NCI-H1092 (cell line): ENCODE measurements around the gene TRIM25.

Source experiments
- DNase-seq: peaks from one replicate; lab custom pipeline; 2025; lab: John Stamatoyannopoulos, UW

Gene TRIM25

DNA sequence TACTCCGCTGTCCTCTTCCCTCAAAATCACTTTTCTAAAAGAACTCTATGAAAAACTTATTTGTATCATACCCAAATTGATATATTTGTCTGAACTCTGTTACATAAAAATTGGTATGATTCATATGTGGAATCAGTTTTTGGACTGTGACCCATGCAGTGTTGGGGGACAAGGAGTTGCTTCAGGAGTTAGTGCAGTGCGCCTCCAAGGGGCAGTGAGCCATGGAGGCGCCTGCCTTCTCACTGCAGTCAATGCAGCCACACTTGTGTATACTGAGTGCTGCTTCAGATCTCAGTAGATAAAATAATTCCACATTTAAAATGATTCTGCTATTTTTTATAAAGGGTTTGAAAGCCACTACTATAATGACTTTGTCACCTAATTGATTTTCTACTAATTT lies 47.4 kb downstream of the TRIM25 start:
- no peak for DNase-seq

DNA sequence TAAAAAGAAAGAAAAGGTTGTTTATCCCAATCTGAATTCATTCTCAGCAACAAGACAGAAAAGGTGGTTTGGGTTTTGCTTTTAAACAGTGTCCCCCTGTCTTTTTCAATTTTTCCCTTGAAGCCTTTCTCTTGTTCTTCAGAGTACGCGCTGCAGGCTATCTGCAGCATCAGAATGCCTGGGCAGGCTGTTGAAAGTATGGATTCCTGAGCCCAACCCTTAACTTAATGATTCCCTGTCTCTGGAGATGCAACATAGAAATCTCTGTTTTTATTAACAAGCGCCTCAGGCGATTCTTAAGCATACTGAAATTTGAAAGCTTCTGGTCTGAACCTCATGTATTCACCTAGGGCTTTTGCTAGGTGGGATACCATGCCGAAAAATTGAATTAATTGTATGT lies 47.8 kb downstream of the TRIM25 start:
- no peak for DNase-seq

DNA sequence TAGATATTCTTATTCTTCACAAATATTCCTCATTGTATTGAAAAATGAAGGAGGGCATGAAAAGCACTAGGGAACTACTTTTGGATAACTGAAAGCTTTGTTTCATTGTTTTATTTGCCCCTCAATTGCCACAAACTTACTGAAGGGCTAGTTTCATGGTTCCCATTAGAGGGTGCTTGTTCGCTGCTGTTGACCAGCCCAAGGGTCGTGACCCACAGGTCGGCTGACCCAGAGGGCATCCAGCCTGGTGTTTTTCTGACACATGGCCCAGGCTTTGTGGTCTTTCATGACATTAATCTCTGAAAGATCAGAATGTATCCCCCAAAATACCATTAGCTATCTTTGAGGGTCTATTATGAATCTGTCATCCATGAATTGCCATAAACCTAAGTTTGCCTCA lies 49.9 kb downstream of the TRIM25 start:
- no peak for DNase-seq

DNA sequence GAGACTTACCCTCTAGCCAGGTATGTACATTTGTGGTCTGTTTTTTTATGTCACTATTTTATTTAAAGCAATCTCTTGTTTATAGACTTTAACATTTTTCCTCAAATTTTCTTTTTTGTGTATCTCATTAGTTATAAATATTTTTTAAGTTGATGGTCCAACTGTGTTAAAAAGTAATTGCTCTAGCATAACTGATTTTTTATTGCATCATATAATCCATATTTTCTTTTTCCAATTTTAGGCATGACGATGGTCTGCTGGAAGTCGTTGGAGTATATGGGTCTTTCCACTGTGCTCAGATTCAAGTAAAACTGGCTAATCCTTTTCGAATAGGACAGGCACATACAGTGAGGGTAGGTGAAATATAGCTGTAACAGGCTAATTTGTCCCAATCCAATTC lies 52.0 kb downstream of the TRIM25 start:
- DNase-seq: no peak

DNA sequence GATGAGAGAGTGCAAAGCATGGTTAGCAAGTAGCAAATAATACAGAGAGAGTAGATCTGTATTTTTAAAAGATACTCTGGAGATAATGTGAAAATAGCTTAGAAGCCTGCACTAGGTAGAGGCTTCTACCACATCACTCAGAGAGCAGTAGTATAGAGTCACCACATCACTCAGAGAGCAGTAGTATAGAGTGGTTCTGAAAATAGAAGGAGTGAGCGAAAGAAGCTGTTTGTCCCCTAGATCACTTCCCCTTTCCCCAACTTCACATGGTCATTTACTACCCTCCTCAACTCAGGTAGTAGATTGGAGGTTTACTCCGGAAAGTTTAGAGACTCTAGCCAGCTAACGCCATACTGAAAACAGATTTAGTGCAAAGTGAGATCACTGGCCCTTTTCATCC lies 62.8 kb downstream of the TRIM25 start:
- no peak for DNase-seq

DNA sequence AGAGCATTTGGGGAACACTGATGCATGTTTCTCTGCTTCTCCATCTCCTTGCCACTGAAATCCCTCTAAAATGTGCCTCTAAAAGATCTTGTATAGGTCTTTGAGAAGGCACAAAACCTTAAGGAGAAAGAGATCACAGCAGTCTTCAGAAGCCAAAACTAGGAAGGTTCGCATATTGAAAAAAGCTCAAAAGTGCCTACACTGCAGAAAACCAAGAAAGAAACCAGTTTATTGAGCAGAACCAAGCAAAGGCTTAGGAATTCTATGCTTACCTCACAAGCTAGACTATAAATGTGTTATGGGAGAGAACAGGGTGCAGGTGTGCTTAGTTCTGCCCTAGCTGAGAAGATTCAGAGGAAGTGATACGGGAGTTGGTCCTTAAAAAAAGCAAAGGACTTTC lies 63.3 kb downstream of the TRIM25 start:
- no peak for DNase-seq

DNA sequence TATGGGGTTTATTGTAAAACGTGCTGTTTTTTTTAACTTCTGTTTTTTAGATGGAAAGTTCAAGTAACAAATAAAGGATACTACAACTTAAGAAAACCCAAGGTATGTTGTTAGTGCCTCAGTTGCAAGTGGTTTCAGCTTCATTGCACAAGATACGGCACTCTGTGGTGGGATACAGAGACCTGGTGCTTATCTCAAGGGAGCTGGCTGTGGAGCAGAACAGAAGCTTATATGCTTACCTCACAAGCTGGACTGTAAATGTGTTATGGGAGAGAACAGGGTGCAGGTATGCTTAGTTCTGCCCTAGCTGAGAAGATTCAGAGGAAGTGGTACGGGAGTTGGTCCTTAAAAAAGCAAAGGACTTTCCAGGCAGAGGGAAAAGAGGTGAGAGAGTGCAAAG lies 64.7 kb downstream of the TRIM25 start:
- DNase-seq: no peak

DNA sequence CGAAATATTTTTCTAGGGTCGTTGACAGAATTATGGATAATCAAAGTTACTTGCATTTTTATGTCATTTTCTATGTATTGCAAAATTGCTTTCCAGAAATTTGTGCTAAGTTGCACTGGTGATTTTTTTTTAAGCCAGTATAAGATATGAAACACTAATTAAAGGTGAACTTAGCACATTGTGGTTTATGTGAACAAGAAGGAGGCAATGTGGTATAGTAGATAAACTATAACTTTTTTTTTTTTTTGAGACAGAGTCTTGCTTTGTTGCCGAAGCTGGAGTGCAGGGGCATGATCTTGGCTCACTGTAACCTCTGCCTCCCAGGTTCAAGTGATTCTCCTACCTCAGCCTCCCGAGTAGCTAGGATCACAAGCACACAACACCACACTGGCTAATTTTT lies 66.7 kb downstream of the TRIM25 start:
- no peak for DNase-seq

DNA sequence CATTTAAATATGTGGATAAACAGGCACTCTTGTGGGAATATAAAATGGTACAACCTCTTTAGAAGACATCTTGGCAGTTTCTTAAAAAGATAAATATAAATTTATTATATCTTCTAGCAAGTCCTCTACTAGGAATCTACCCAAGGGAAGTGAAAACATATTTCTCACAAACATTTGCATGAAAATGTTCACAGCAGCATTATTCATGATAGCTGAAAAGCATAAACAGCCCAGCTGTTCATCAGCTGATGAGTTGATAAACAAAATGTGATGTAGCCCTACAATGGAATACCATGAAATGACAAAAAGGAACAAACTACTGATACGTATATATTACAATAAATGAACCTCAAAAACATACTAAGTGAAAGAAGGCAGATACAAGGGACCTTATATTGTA lies 67.9 kb downstream of the TRIM25 start:
- no peak for DNase-seq

DNA sequence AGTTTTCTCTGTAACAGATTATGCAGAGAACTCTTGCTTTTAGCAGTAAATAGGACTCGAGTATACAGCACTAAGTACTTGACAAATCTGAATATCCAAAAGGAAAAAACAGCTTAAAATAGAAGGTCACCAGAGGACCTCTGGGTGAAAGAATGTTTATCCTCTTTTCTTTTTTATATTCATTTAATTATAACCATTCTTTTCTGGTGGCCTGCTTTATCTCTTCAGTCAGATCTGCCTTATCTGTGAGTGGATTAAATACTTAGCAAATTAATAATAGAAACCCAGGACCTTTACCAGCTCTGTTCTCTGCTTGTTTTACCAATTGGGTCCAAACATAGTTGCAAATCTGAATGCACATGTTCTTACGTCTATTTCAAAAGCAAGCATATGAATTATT lies 71.3 kb downstream of the TRIM25 start:
- DNase-seq: no peak

DNA sequence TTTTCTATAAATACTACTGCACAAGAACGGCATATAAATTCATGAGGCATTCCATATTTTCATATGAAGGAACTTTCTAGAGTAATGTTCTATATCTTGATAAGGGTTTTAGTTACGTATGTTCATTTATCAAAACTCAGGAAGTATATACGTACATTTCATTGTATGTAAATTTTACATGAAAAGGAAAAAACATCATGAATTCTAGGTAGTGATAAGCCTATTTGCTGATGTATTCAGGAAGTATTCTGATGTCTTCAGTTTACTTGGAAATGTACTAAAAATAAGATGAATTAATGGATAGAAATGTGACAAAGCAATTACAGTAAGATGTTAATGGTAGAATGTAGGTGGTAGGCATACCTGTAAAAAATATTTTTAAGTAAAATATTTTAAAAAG lies 75.2 kb downstream of the TRIM25 start:
- DNase-seq: no peak
